ENCODE results near the gene S1PR5. TPM values are rescaled to one million over a fixed set of nuclear protein-coding genes. Genes with fewer than 3 reads are reported as not detected.
A peak's percentile ranks its signal among the peaks of the same experiment; 100 is the strongest.

The S1PR5 gene
- total and polyA plus RNA-seq, 10 of the 15 experiments (the other 5 are each of a cell fraction or from before 2014, with no cell fraction given): 0.04 TPM; not detected in 9

- no peak for FAIRE-seq
- in situ Hi-C loops (cut with MboI) (no loop called here), intact Hi-C loops (cut with micrococcal nuclease; ENCODE audit: unreplicated experiment) (loop anchor here (2.0 to 10.0 kb wide), 3 partner anchors 66 to 149 kb away; partner anchors contain the start of genes CDC37, CDKN2D and ILF3)
- peak; percentile 48 for ATAC-seq
- ChIA-PET POLR2A (interaction anchor here (0.6 to 1.1 kb wide), 6 partner anchors 91 to 413 kb away, joined by 3 to 6 read pairs (median 4); no protein-coding TSS in a partner anchor), RAD21 (ENCODE audit: unreplicated experiment) (no interaction called here), CTCF (interaction anchor here (0.6 to 1.3 kb wide), 5 partner anchors 68 to 361 kb away, joined by 3 to 5 read pairs (median 3); no protein-coding TSS in a partner anchor), SMC1A (ENCODE audit: uncharacterized antibody, unreplicated experiment) (interaction anchor here (1.0 kb wide), 1 partner anchor 20 kb away, joined by 3 read pairs; no protein-coding TSS in a partner anchor)
- Histone ChIP-seq H3K27me3 (replicated peaks in 1 of 2; ENCODE audit: control insufficient read depth in 2 of 2, insufficient read depth in 2 of 2, low read length in 1 of 2) (no peaks in the 10 kb centered on the region), H4K20me1 (ENCODE audit: control insufficient read depth, insufficient read depth) (no peaks in the 10 kb centered on the region), H2AFZ (ENCODE audit: control insufficient read depth, low read depth, low read length) (peak within 1 kb of the TSS; percentile 89), H3K36me3 (ENCODE audit: control insufficient read depth in 2 of 2, insufficient read depth in 2 of 2, low read length in 1 of 2) (peaks cover 8 to 10% of the 10 kb centered on the region in 2 experiments; a peak in 3 of 4 replicates), H3K4me2 (ENCODE audit: control insufficient read depth, insufficient read depth) (peak within 1 kb of the TSS; percentile 90), H3K9ac (ENCODE audit: control insufficient read depth, insufficient read depth, low read length) (peak within 1 kb of the TSS; percentile 98), H3K4me1 (ENCODE audit: control insufficient read depth, insufficient read depth, low read length) (peaks cover 24% of the 10 kb centered on the region), H3K27ac (ENCODE audit: control insufficient read depth, insufficient read depth) (peak within 1 kb of the TSS; percentile 99), H3K79me2 (ENCODE audit: control insufficient read depth, insufficient read depth, low read length) (peaks cover 40% of the 10 kb centered on the region), H3K4me3 (peak within 1 kb of the TSS; percentile 77), H3K9me3 (replicated peaks; ENCODE audit: control insufficient read depth, insufficient read depth, low read length) (no peaks in the 10 kb centered on the region)
- WGBS (ENCODE audit: insufficient coverage, insufficient replicate concordance, low lambda C conversion rate, missing lambda C conversion rate): 4% methylated on average over 64 of the region's 73 CpGs
- DNase-seq (ENCODE audit: low read depth, low spot score): no peak
- TSS peak; percentile 94 for BruUV-seq (replicated peaks)
- TF ChIP-seq CBFB (IDR thresholded peaks at IDR 0.05; ENCODE audit: low read depth) (no peak), NR2F1 (conservative IDR thresholded peaks at IDR 0.05) (0 out of 2 replicates have a peak, but pooled peaks have one; percentile 4), TCF7 (IDR thresholded peaks at IDR 0.05; ENCODE audit: borderline replicate concordance) (no peak), MYC (IDR thresholded peaks at IDR 0.05; ENCODE audit: insufficient read depth, insufficient read length, insufficient replicate concordance, low read length, severe bottlenecking) (no peak), IKZF1 (conservative IDR thresholded peaks at IDR 0.05) (peak; percentile 76), SRF (IDR thresholded peaks at IDR 0.05; ENCODE audit: low read depth in 2 of 2, low read length in 2 of 2) (0 out of 4 replicates have a peak, but pooled peaks of 1 of the 2 experiments have one; percentile 1), IKZF2 (IDR thresholded peaks at IDR 0.05) (peak in 1 of 2 experiments; percentile 55; a peak in 2 of 4 replicates), SMAD1 (IDR thresholded peaks at IDR 0.05; ENCODE audit: low read depth, partially characterized antibody) (no peak), BCL3 (IDR thresholded peaks at IDR 0.05; ENCODE audit: borderline replicate concordance, insufficient read depth, low read depth, low read length, poor library complexity, severe bottlenecking) (no peak), JUNB (IDR thresholded peaks at IDR 0.05) (no peak), EGR1 (IDR thresholded peaks at IDR 0.05; ENCODE audit: borderline replicate concordance in 1 of 2, low read depth in 2 of 2, low read length in 2 of 2) (no peak), PRDM15 (CRISPR knock-in tag; IDR thresholded peaks at IDR 0.05) (no peak), HCFC1 (IDR thresholded peaks at IDR 0.05; ENCODE audit: low read length) (no peak), NBN (IDR thresholded peaks at IDR 0.05) (peak; percentile 74; the same call in 1 of the 2 replicates), RB1 (IDR thresholded peaks at IDR 0.05; ENCODE audit: borderline replicate concordance) (peak; percentile 48; the same call in 1 of the 2 replicates), RUNX3 (IDR thresholded peaks at IDR 0.05; ENCODE audit: low read length) (peak; percentile 27; the same call in 1 of the 2 replicates), DPF2 (IDR thresholded peaks at IDR 0.05) (peak; percentile 1; the same call in 1 of the 2 replicates)
Measured at GRCh38 chr19:10503002-10503789, 14.1 kb downstream of the S1PR5 start, which contains the start of gene KEAP1. KEAP1 (minus strand) TSS chr19:10503356; CDS start chr19:10500033, 3,323 bp downstream.

Data from GM12878 (cell line).